SU-DHL-6 (cell line): ENCODE measurements around the gene KLHL20.

Experiments
- H2AFZ ChIP-seq: fragments of 200-600 bp; sonication (generic); 2 replicates; pipeline ENCODE4 v1.6.1; 2014; ENCODE audit warnings: low read depth, mild to moderate bottlenecking, moderate library complexity, mixed read lengths, antibody characterized with exemption, low read length; ENCODE audit not compliant: severe bottlenecking
- H3F3A ChIP-seq: fragments of 200-600 bp; shearing (Covaris generic); 2 replicates; pipeline ENCODE4 v1.6.0; 2016; ENCODE audit warnings: antibody characterized with exemption, mild to moderate bottlenecking; ENCODE audit not compliant: insufficient read depth
- H3K27ac ChIP-seq: fragments of 200-600 bp; sonication (generic); 2 replicates; pipeline ENCODE4 v1.5.1; 2016; ENCODE audit warnings: low read depth, mild to moderate bottlenecking, low read length, moderate library complexity, mixed read lengths
- H3K27me3 ChIP-seq: fragments of 200-600 bp; sonication (generic), shearing (Covaris generic); 2 replicates; pipeline ENCODE4 v1.6.0; 2014; ENCODE audit warnings: mild to moderate bottlenecking, low read length
- H3K36me3 ChIP-seq: fragments of 200-600 bp; sonication (generic); 2 replicates; pipeline ENCODE4 v1.6.1; 2014; ENCODE audit warnings: mild to moderate bottlenecking, low read length, mixed read lengths
- H3K4me2 ChIP-seq: fragments of 300-600, 200-600 bp; shearing (Covaris generic), sonication (generic); 2 replicates; pipeline ENCODE4 v1.6.0; 2014; ENCODE audit warnings: low read length, low read depth, mild to moderate bottlenecking; ENCODE audit not compliant: poor library complexity, severe bottlenecking
- H3K4me3 ChIP-seq: fragments of 200-600 bp; sonication (generic); 2 replicates; pipeline ENCODE4 v1.5.1; 2014; ENCODE audit warnings: antibody characterized with exemption, low read length, mild to moderate bottlenecking, mixed read lengths; ENCODE audit not compliant: insufficient read depth, poor library complexity, severe bottlenecking
- H3K79me2 ChIP-seq: fragments of 200-600 bp; sonication (generic); 2 replicates; pipeline ENCODE4 v1.6.1; 2014; ENCODE audit warnings: mild to moderate bottlenecking, low read length, moderate library complexity; ENCODE audit not compliant: insufficient read depth
- H3K9ac ChIP-seq: fragments of 200-600 bp; sonication (generic); 2 replicates; pipeline ENCODE4 v1.7.0; 2014; ENCODE audit warnings: mild to moderate bottlenecking, low read length
- H3K9me2 ChIP-seq: fragments of 200-600 bp; sonication (generic); replicated peaks from 2 replicates; pipeline ENCODE4 v1.6.1; 2014; ENCODE audit warnings: low read length; ENCODE audit not compliant: insufficient read depth
- H3K9me3 ChIP-seq: fragments of 200-600 bp; sonication (generic); 2 replicates; pipeline ENCODE4 v1.6.1; 2014; ENCODE audit warnings: low read length, mixed read lengths; ENCODE audit not compliant: insufficient read depth
- H4K20me1 ChIP-seq: fragments of 200-600 bp; sonication (generic); 2 replicates; pipeline ENCODE4 v1.6.1; 2014; ENCODE audit warnings: low read depth, mild to moderate bottlenecking, antibody characterized with exemption, low read length, moderate library complexity, mixed read lengths
- CTCF ChIP-seq: fragments of 200-600 bp; sonication (generic); IDR thresholded peaks from one replicate; pipeline ENCODE4 v1.5.1; 2017; ENCODE audit warnings: antibody characterized with exemption, mild to moderate bottlenecking, low read length, moderate library complexity; ENCODE audit not compliant: insufficient read depth, poor library complexity, severe bottlenecking
- EZH2phosphoT487 ChIP-seq: fragments of 200-600 bp; sonication (generic), shearing (Covaris generic); conservative IDR thresholded peaks from 2 replicates; pipeline ENCODE4 v1.6.1; 2018; ENCODE audit warnings: mild to moderate bottlenecking, antibody characterized with exemption, low read length, moderate library complexity, mixed read lengths

Gene KLHL20

DNA sequence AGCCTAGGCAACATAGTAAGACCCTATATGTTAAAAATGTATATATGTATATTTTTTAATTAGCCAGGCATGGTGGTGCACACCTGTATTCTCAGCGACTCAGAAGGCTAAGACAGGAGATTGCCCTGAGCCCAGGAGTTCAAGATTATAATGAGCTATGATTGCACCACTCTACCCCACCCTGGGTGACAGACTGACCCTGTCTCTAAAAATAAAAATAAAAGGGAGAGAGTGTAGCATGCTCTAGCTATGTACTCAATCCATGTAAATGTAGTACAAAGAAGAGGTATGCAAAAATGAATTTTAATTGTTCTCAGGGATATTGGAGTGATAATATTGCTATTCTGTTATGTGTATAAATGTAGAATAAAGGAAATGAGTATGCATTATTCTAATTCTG is 56.8 kb downstream of the KLHL20 start:
- Histone ChIP-seq H3F3A (0 out of 2 replicates have a peak, but pooled peaks cover 12% of the 10 kb centered on the region), H3K9ac (no peak overlapping the region), H3K27me3 (no peaks in the 10 kb centered on the region), H3K79me2 (no peaks in the 10 kb centered on the region), H3K36me3 (peaks cover 8% of the 10 kb centered on the region; the same call in 1 of the 2 replicates), H3K4me3 (no peak overlapping the region), H3K9me3 (no peaks in the 10 kb centered on the region), H4K20me1 (no peaks in the 10 kb centered on the region), H3K4me2 (no peak overlapping the region), H2AFZ (no peak overlapping the region), H3K27ac (no peak overlapping the region), H3K9me2 (no peaks in the 10 kb centered on the region)
- TF ChIP-seq EZH2phosphoT487, result no peak
- TF ChIP-seq CTCF, result no peak

- Histone ChIP-seq H3K4me3 (no peak overlapping the region), H3K9me3 (no peaks in the 10 kb centered on the region), H3K9me2 (no peaks in the 10 kb centered on the region), H3K9ac (no peak overlapping the region), H3F3A (0 out of 2 replicates have a peak, but pooled peaks cover 13% of the 10 kb centered on the region), H2AFZ (no peak overlapping the region), H3K27me3 (no peaks in the 10 kb centered on the region), H3K79me2 (no peaks in the 10 kb centered on the region; the same call in 1 of the 2 replicates), H3K36me3 (0 out of 2 replicates have a peak, but pooled peaks cover 3% of the 10 kb centered on the region), H3K27ac (no peak overlapping the region), H4K20me1 (no peaks in the 10 kb centered on the region), H3K4me2 (no peak overlapping the region)
- TF ChIP-seq EZH2phosphoT487 (no peak), CTCF (no peak)
Observed at GRCh38 chr1:173775578-173776226, 60.9 kb downstream of the KLHL20 start.

DNA sequence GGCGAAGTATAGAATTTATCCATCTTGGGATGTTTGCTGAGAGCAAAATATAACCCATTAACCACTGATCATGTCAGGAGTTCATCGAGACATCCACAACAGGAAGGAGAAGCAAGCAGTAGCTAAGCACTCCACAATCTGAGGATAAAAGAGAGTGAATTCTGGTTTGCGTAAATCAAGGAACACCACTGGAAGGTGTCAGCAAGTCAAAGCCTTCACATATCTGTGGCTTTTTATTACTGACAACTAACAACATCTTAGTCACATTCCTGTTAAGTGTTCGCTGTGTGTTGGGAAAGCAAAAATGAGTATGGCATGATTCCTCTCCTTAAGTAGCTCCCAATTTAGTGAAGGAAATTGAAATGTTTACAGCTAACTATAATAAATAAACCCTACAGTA is 65.2 kb downstream of the KLHL20 start:
- no peak overlapping the region for H3K9ac ChIP-seq
- H3K36me3 ChIP-seq, result peaks cover 17% of the 10 kb centered on the region
- H3K27ac ChIP-seq, result no peak overlapping the region
- no peak overlapping the region for H2AFZ ChIP-seq
- H3K4me2 ChIP-seq, result no peak overlapping the region
- no peak overlapping the region for H3K4me3 ChIP-seq
- no peaks in the 10 kb centered on the region for H4K20me1 ChIP-seq
- no peaks in the 10 kb centered on the region; the same call in 1 of the 2 replicates for H3K79me2 ChIP-seq
- no peak for TF ChIP-seq EZH2phosphoT487
- no peaks in the 10 kb centered on the region for H3K27me3 ChIP-seq
- H3F3A ChIP-seq, result 0 out of 2 replicates have a peak, but pooled peaks cover 8% of the 10 kb centered on the region
- H3K9me3 ChIP-seq, result no peaks in the 10 kb centered on the region
- no peaks in the 10 kb centered on the region for H3K9me2 ChIP-seq

DNA sequence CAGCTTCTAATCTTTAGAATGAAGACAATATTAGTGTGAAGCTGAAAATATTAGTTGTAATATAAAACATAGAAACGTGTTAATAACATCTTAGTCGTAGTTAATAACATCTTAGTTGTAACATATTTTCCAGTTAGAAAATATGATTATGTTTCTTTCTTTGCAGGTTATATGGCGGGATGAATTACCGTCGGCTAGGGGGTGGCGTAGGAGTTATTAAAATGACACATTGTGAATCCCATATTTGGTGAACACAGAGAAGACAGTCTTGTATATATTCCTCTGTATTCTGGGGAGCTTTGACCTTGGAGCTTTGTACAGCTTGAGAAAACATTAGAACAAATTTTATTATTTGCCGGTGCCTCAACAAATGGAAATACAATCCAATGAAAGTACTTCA is 70.2 kb downstream of the KLHL20 start:
- TF ChIP-seq EZH2phosphoT487 (no peak), CTCF (no peak)
- Histone ChIP-seq H3K79me2 (no peaks in the 10 kb centered on the region), H3K9me3 (no peaks in the 10 kb centered on the region), H3K9me2 (no peaks in the 10 kb centered on the region), H2AFZ (no peak overlapping the region), H3K36me3 (peaks cover 29% of the 10 kb centered on the region), H3K4me3 (no peak overlapping the region), H3K27ac (no peak overlapping the region), H4K20me1 (no peaks in the 10 kb centered on the region), H3K9ac (no peak overlapping the region), H3F3A (peaks cover 16% of the 10 kb centered on the region; the same call in 1 of the 2 replicates), H3K4me2 (no peak overlapping the region), H3K27me3 (no peaks in the 10 kb centered on the region)
